ENCODE measurements around the gene TMEM259. TPM values are rescaled to one million over a fixed set of nuclear protein-coding genes. Genes with fewer than 3 reads are reported as not detected.

The TMEM259 gene
- polyA plus RNA-seq, 3 donors from 2014 or later, result 45.6 to 102 (median 61.1) TPM

GRCh38 chr19:964761-965694, 55.9 kb downstream of the TMEM259 start:
- Mint-ChIP-seq H3K4me1 (peaks cover 0 to 2% of the 10 kb centered on the region in 2 donors), H3K27me3 (ENCODE audit: low read depth in 3 of 3) (peaks cover 0 to 3% (median 0%) of the 10 kb centered on the region in 3 donors), H3K4me3 (no peak overlapping the region), H3K36me3 (peaks cover 7 to 13% (median 8%) of the 10 kb centered on the region in 3 donors), H3K9me3 (peaks cover 0 to 2% (median 0%) of the 10 kb centered on the region in 6 donors), H3K27ac (no peak overlapping the region)
- DNase-seq, result no peak

GRCh38 chr19:964116-964520, 56.8 kb downstream of the TMEM259 start:
- Mint-ChIP-seq H3K36me3 (peaks cover 7 to 13% (median 8%) of the 10 kb centered on the region in 3 donors), H3K4me1 (peaks cover 0 to 2% of the 10 kb centered on the region in 2 donors), H3K27ac (no peak overlapping the region), H3K9me3 (peaks cover 0 to 2% (median 0%) of the 10 kb centered on the region in 6 donors), H3K27me3 (ENCODE audit: low read depth in 3 of 3) (peaks cover 0 to 3% (median 0%) of the 10 kb centered on the region in 3 donors), H3K4me3 (no peak overlapping the region)
- no peak for DNase-seq

- peaks cover 0 to 2% of the 10 kb centered on the region in 2 donors for H3K4me1 Mint-ChIP-seq
- DNase-seq, result no peak
- H3K27ac Mint-ChIP-seq, result no peak overlapping the region
- H3K36me3 Mint-ChIP-seq, result peaks cover 7 to 13% (median 7%) of the 10 kb centered on the region in 3 donors
- H3K27me3 Mint-ChIP-seq (ENCODE audit: low read depth in 3 of 3), result peaks cover 0 to 3% (median 0%) of the 10 kb centered on the region in 3 donors
- no peak overlapping the region for H3K4me3 Mint-ChIP-seq
- peaks cover 0 to 2% (median 0%) of the 10 kb centered on the region in 6 donors for H3K9me3 Mint-ChIP-seq
Measured at GRCh38 chr19:963486-963951, 57.4 kb downstream of the TMEM259 start.

- Mint-ChIP-seq H3K9me3 (peaks cover 0 to 2% (median 0%) of the 10 kb centered on the region in 6 donors), H3K4me1 (peaks cover 0 to 2% of the 10 kb centered on the region in 2 donors)
Measured at GRCh38 chr19:962683-963400, 58.1 kb downstream of the TMEM259 start.

GRCh38 chr19:961866-962620, 58.9 kb downstream of the TMEM259 start:
- Mint-ChIP-seq H3K27me3 (ENCODE audit: low read depth in 3 of 3) (no peaks in the 10 kb centered on the region), H3K36me3 (peaks cover 4 to 8% (median 7%) of the 10 kb centered on the region in 3 donors), H3K27ac (no peak overlapping the region), H3K9me3 (peaks cover 0 to 2% (median 0%) of the 10 kb centered on the region in 6 donors), H3K4me3 (no peak overlapping the region), H3K4me1 (peaks cover 0 to 2% of the 10 kb centered on the region in 2 donors)
- DNase-seq, result no peak

More at GRCh38 chr19:962683-963400, 58.1 kb downstream of the TMEM259 start:
- Mint-ChIP-seq H3K4me3 (no peak overlapping the region), H3K36me3 (peaks cover 4 to 13% (median 7%) of the 10 kb centered on the region in 3 donors), H3K27ac (no peak overlapping the region), H3K27me3 (ENCODE audit: low read depth in 3 of 3) (peaks cover 0 to 3% (median 0%) of the 10 kb centered on the region in 3 donors)
- DNase-seq, result no peak

GRCh38 chr19:960601-960938, 60.4 kb downstream of the TMEM259 start:
- H3K36me3 Mint-ChIP-seq, result peaks cover 4 to 5% (median 4%) of the 10 kb centered on the region in 3 donors
- no peak overlapping the region for H3K27ac Mint-ChIP-seq
- H3K4me1 Mint-ChIP-seq, result peaks cover 0 to 2% of the 10 kb centered on the region in 2 donors
- H3K9me3 Mint-ChIP-seq, result no peaks in the 10 kb centered on the region
- H3K27me3 Mint-ChIP-seq (ENCODE audit: low read depth in 3 of 3), result no peaks in the 10 kb centered on the region
- H3K4me3 Mint-ChIP-seq, result no peak overlapping the region
- DNase-seq, result no peak

- H3K4me3 Mint-ChIP-seq, result no peak overlapping the region
- H3K9me3 Mint-ChIP-seq, result no peaks in the 10 kb centered on the region
- no peaks in the 10 kb centered on the region for H3K4me1 Mint-ChIP-seq
- H3K27ac Mint-ChIP-seq, result no peak overlapping the region
- peaks cover 1% of the 10 kb centered on the region in 3 donors for H3K36me3 Mint-ChIP-seq
- no peak for DNase-seq
- H3K27me3 Mint-ChIP-seq (ENCODE audit: low read depth in 3 of 3), result no peaks in the 10 kb centered on the region
Measured at GRCh38 chr19:960020-960419, 60.9 kb downstream of the TMEM259 start.

Other genes starting within 250 kb of the TMEM259 start
- 100 to 1,000 TPM in 1 of 3 donors, 10 to 100 TPM in 2; 70.0 to 185 (median 87.8) TPM for gene PTBP1, start 223.7 kb downstream of the TMEM259 start, polyA plus RNA-seq
- gene PLPPR3, start 199.2 kb downstream of the TMEM259 start, polyA plus RNA-seq, result not detected
- gene AZU1, start 193.3 kb downstream of the TMEM259 start, polyA plus RNA-seq, result not detected
- gene PRTN3, start 180.1 kb downstream of the TMEM259 start, polyA plus RNA-seq, result not detected
- gene ELANE, start 168.8 kb downstream of the TMEM259 start, polyA plus RNA-seq, result not detected
- gene CFD, start 161.5 kb downstream of the TMEM259 start, polyA plus RNA-seq, result 1 to 10 TPM; 1.5 to 4.1 (median 3.6) TPM
- 100 to 1,000 TPM in 1 of 3 donors, 10 to 100 TPM in 2; 44.2 to 112 (median 48.0) TPM for gene MED16, start 127.9 kb downstream of the TMEM259 start, polyA plus RNA-seq
- gene RNU6-9, start 127.6 kb downstream of the TMEM259 start, polyA plus RNA-seq, result not detected
- gene R3HDM4, start 107.9 kb downstream of the TMEM259 start, polyA plus RNA-seq, result 100 to 1,000 TPM in 1 of 3 donors, 10 to 100 TPM in 2; 83.5 to 146 (median 85.8) TPM
- gene KISS1R, start 103.8 kb downstream of the TMEM259 start, polyA plus RNA-seq, result not detected
- gene ARID3A, start 95.1 kb downstream of the TMEM259 start, polyA plus RNA-seq, result 1 to 10 TPM; 1.0 to 1.7 (median 1.4) TPM
- gene WDR18, start 36.8 kb downstream of the TMEM259 start, polyA plus RNA-seq, result 100 to 1,000 TPM in 1 of 3 donors, 10 to 100 TPM in 2; 60.5 to 116 (median 70.9) TPM
- gene GRIN3B, start 20.7 kb downstream of the TMEM259 start, polyA plus RNA-seq, result not detected
- gene RNU6-2, start 399 bp upstream of the TMEM259 start, polyA plus RNA-seq, result not detected
- gene CNN2, start 5.5 kb upstream of the TMEM259 start, polyA plus RNA-seq, result 100 to 1,000 TPM; 227 to 382 (median 255) TPM
- gene ABCA7, start 19.0 kb upstream of the TMEM259 start, polyA plus RNA-seq, result 10 to 100 TPM in 1 of 3 donors, 1 to 10 TPM in 2; 4.5 to 13.3 (median 5.2) TPM
- 100 to 1,000 TPM; 164 to 417 (median 169) TPM for gene ARHGAP45, start 46.0 kb upstream of the TMEM259 start, polyA plus RNA-seq
- 100 to 1,000 TPM; 182 to 288 (median 237) TPM for gene POLR2E, start 74.3 kb upstream of the TMEM259 start, polyA plus RNA-seq
- gene GPX4, start 82.9 kb upstream of the TMEM259 start, polyA plus RNA-seq, result 100 to 1,000 TPM; 225 to 320 (median 280) TPM
- 1 to 10 TPM in 1 of 3 donors, under 1 TPM in 2; 0.27 to 3.4 (median 0.89) TPM for gene SBNO2, start 153.1 kb upstream of the TMEM259 start, polyA plus RNA-seq
- 10 to 100 TPM; 10.8 to 14.5 (median 11.7) TPM for gene STK11, start 184.7 kb upstream of the TMEM259 start, polyA plus RNA-seq
- not detected for gene CBARP, start 216.9 kb upstream of the TMEM259 start, polyA plus RNA-seq
- 100 to 1,000 TPM; 145 to 310 (median 303) TPM for gene ATP5F1D, start 220.6 kb upstream of the TMEM259 start, polyA plus RNA-seq
- 10 to 100 TPM in 2 of 3 donors, 1 to 10 TPM in 1; 4.9 to 16.0 (median 10.8) TPM for gene MIDN, start 227.5 kb upstream of the TMEM259 start, polyA plus RNA-seq
- 100 to 1,000 TPM; 146 to 246 (median 197) TPM for gene CIRBP, start 248.2 kb upstream of the TMEM259 start, polyA plus RNA-seq